GM18502 (cell line): ENCODE measurements around the gene POU2F3.
"Not testable (repeated sequence)": the region's sequence is repeated elsewhere in the genome, so short reads cannot be mapped to it uniquely, and the experiment has no call there.

Experiments used
- ATAC-seq: cut with Tn5 transposase; IDR thresholded peaks from one replicate; pipeline ENCODE4 v1.9.1; 2021; ENCODE audit warnings: mild to moderate bottlenecking; ENCODE audit not compliant: unreplicated experiment, poor library complexity

POU2F3 gene

GRCh38 chr11:120272303-120272702 lies 32.4 kb downstream of the POU2F3 start:
- ATAC-seq, result no peak

GRCh38 chr11:120273432-120273831 lies 33.5 kb downstream of the POU2F3 start:
- ATAC-seq, result no peak

- not testable (repeated sequence) for ATAC-seq
Observed at GRCh38 chr11:120273956-120274355, 34.0 kb downstream of the POU2F3 start.

DNA sequence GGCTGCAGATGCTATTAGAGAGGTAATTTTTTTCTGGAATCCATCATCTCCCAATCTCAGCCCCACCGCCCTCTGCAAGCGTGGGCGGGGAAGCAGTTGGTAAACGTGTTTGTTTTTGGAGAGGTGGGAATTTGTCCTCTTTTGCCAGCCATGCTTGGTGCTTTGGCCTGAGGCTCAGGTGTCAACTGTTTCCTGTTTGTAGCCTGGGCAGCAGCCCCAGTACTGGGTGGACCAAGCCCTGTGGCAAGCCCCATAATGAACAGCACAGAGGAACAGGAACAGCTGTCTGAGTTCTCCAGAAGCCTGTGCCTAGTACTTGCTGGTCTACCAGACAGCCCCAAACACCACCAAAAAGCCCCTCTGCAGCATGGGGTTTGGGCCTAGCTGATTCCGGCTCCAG lies 39.6 kb downstream of the POU2F3 start:
- no peak for ATAC-seq

DNA sequence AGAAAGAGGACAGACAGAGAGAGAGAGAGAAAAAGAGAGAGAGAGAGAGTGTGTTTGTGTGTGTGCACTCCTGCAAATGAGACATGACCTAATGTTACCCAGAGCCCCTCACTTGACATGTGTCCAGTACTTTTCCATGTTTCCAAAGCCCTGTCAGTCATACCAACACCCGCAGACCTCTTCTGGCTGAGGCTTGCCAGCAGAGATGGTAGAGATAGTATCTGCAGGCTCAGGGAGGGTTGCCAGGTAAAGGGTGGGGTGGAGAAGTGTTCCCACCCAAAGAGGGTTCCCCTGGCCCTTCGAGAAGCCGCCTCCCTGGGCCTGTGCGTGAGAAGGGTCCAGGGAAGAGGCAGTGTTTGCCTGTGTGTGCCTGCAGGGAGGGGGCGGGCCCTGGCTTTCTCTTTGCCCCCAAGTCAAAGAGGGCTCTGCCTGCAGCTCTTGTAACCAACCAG lies 40.7 kb downstream of the POU2F3 start:
- ATAC-seq, result no peak

DNA sequence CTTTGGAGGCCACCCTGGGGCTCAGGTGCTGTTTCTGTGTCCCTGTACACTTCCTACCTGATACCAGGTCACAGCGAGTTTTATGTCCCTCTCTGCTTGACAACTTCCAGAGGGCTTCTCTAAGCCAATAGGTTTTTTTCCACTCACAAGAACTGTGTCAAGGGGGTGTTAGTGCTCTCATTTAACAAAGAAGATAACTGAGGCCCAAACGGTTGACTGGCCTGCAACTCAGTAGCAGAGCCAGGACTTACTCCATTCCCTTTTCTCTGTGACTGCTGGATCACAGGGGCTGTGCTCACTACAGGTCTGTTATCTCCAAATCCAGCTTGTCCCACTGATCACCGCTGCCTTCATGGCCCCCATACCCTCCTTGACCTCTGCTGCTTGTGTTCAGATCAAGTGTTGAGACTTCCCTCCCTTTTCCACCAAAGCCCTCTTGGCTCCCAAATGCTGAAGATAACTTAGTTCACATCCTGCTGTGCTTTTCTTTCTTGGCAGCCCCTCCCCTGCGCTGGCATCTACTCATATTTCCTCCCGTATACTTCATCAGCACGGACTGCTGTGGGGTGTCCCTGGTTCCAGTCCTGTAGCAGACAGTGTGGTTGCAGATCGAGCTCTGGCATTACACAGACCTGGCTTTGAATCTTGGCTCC lies 41.3 kb downstream of the POU2F3 start:
- no peak for ATAC-seq

DNA sequence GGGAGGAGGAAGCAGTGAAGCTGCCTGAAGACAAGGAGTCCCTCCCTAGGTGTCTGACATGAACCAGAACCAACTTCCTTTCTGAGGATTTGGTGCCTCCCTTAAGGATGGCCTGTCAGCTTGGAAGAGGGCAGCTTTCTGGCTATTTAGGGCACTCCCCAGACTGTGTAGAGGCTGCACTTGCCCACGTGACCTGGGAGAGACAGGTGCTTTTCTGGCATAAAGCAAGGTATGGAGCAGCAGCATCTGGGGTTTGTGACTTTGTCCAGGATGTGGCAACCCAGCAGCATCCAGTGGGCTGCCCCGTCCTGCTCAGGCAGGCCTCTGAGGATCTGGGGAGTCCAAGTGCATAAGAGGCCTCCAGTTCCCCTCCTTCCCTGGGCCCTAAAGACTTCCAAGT lies 43.2 kb downstream of the POU2F3 start:
- ATAC-seq, result no peak

GRCh38 chr11:120284272-120284671 lies 44.3 kb downstream of the POU2F3 start:
- ATAC-seq, result no peak

DNA sequence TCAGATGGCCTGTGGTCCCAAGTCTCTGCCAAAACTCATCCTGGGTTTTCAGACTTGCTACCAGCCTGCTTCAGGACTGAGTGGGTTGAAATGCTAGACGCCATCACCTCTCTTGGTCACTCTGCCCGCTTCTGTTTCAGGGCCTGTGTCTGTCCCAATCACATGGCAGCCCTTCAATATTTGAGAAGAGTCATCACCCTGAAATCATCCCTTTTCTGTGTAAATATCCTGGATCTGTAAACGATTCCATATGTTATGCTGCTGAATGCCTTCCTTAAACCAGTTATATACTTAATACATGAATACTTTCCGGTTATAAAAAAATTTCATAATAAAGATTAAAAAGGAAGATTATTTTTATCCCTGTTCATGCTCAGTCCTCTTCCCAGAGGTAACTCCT lies 45.3 kb downstream of the POU2F3 start:
- ATAC-seq, result no peak

DNA sequence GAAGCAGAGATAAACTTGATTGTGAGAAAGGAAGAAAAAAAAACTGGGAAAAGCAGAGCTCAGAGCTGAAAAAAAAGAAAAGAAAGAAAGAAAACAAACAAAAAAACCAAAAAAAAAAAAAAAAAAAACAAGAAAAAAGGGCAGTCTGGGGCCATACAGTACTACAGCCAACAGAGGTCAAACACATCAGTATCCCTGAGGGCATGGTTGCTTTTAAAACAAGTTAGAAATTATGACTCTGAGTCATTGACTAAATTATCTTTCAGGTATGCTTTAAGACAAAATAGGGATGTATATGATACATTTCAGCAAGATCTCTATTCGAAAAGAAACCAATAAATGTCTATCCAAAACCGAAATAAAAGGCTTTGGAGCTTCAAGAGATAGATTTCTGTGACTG lies 48.1 kb downstream of the POU2F3 start:
- no peak for ATAC-seq

GRCh38 chr11:120289426-120289825 lies 49.5 kb downstream of the POU2F3 start:
- ATAC-seq, result no peak

- no peak for ATAC-seq
Observed at GRCh38 chr11:120290956-120291355, 51.0 kb downstream of the POU2F3 start.

DNA sequence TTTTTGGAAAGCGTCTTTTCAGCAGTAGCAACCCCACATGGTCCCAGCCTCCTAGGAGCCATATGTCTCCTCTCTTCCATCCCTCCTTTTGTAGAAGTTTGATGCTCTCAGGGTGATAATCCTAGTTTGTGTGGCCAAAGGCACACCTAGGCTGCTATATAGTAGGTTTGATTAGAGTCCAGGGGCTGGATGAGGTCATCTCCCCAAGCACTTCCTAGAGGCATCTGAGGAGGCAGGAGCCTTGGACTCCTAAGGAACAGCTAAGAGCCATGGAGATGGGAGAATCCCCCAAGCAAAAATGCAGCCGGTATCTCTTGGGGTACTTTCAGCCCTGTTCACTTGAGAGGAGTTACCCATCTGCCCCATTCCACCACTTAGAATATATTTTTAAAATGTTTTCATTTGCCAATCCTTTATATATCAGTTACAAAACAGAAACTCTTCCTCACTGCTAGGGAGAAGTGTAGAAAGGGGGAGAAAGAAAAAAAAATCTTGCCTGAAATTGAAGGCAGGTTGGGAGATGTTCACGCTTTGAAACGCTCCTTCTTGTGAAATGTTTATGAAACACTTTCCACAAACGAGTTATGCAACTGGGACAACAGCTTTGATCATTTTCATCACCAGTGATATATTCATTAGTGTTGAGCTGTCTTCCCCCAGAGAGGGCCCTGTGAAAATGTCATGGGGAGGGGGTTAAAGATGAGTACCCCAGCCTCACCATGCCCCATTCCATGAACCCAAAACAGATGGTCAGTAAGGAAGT lies 53.3 kb downstream of the POU2F3 start:
- no peak for ATAC-seq

DNA sequence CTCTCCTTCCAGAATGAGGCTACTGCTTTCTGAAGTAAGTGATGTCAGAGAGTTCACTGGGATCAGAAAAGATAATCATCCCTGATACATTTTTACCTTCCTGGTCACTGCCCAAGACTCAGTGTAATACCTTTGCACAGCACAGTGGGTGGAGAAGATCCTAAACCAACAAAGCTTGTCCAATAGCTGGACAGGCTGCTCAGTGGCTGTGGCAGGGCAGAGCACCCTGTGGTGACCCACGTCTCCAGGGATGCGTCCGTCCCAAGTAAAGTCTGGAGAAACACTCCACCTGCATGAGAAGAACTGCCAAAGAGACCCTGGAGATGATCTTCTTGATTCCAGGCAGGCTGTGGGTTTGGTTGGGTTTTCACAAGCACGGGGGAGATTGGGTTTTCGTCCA lies 54.2 kb downstream of the POU2F3 start:
- no peak for ATAC-seq

GRCh38 chr11:120295099-120295498 lies 55.2 kb downstream of the POU2F3 start:
- ATAC-seq, result no peak

DNA sequence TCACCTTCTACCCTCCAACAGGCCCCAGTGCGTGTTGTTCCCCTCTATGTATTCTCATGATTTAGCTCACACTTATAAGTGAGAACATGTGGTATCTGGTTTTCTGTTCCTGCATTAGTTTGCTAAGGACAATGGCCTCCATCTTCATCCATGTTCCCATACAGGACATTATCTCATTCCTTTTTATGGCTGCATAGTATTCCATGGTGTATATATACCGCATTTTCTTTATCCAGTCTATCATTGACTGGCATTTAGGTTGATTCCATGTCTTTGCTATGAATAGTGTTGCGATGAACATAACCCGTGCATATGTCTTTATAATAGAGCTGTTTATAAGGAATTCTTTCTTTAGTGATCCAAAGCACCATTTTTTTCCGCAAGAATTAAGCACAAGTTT lies 56.6 kb downstream of the POU2F3 start:
- ATAC-seq, result no peak

DNA sequence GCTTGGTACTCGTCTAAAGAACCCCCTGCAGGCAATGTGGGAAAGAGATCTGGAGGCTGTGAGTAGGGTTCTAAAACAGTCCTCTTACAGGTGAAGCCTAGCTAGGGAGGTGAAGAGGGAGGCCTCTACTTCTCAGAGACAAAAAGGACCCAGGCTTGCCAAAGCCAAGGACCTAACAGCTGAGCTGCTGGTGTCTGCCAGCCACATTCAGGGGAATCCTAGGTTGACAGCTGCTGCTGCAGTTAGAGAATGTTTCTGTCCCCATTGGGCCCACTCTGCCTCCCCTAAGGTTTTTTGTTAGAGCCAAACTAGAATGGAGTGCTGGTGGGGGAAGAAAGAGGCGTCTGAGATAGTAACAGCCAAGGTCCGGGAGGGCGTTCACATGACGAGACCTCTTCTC lies 58.5 kb downstream of the POU2F3 start:
- ATAC-seq, result no peak

DNA sequence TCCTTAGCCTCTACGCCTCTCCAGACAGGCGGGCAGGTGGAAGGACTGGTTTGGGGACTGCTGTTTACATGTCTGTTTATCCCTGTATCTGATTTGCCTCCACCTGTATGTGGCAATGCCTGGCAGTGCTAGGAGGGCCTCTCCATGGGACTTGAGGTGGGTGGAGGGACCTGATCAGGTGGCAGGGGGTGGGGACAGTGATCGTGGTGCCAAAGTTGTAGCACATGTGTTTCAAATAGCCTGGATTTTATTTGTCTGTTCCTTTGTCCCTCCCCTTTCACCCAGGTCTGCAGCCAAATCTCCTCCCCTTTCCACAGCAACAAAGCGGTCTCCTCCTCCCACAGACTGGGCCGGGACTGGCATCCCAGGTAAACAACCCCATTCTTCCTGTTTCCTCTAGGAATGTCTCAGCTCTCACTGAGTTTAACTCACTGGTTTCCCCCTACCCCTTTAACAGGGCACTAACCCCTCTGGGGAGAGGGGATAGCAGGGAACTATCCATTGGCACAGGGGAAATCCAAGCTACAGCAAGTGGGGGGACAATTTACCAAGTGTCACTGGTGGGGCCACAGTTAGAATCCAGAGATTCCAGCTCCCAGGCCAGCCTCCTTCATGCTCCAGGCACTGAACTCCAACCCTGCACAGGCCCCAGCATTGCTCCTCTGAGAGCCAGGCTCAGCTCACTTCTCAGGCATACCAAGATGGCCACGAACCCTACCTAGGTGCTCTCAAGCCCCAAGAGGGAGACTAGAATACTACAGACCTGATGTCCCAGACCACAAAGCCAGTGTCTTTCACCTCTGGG lies 62.3 kb downstream of the POU2F3 start:
- ATAC-seq, result no peak

DNA sequence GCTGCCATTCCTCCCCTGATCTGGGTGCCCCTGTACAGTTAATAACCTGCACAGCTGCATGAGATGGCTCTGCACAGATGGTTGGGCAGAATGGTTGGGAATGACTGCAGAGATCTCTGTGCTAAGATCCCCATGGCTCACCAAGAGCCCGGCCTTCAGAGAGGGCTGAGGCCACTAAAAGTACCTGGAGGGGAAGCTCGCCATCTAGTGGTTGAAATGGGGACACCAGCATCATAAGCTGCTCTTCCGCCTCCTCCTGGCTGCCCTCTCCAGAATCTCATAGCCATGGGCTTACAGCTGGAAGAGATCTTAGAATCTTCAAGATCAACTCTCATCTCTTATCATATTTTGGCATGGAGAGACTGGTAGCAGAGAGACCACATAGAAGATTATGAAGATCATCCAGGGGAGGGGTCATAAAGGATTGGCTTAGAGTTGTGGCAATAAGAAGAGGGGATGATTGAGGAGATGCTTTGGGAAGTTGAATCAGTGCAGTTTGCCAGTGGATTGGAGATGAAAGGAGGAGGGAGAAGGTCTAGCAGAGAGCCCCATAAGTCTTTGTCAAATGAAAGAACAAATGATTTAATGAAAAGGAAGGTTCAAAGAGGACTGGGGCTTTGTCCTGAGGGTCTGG lies 63.2 kb downstream of the POU2F3 start:
- ATAC-seq, result no peak

DNA sequence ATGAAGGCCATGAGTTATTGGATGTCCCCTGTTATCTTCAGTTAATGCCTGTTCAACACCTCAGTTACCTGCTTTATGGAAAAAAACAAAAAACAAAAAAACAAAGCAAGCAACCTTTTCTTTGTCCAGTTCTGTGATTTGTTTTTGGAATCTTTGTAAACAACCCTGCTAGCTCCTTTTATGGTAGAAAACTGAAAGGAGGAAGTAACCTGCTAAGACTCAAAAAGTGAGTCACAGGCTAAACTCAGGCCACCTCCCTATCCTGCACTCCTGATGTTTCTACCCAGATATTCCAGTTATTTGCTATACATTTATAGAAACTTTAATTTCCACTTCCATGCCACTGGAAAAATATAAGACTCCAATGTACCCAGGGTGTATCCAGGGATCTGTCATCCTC lies 64.6 kb downstream of the POU2F3 start:
- ATAC-seq, result no peak

DNA sequence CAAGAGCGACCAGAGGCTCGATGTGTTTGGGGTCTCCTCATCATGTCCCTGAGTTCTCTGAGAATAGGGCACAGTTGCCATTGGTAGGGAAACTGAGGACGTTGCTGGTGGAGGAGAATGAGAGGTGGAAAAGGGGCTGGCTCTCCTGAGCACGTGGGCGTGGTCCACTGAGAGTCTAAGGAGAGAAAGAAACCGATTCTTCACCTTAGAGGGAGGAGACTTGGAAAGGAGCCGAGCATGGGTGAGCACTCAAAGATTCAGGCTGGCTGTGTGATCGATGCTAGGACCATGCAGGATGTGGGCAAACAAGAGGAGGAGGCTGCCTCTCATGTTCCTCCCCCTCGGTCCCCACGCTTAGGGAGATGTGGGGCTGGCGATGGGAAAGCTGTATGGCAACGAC lies 65.3 kb downstream of the POU2F3 start:
- no peak for ATAC-seq
